Lung (tissue), 12 donors: ENCODE data around the gene FOXO6. TPM values are rescaled to one million over a fixed set of nuclear protein-coding genes. Genes with fewer than 3 reads are reported as not detected.

ENCODE experiments used
- ATAC-seq: fragments of 200-7000 bp; cut with Tn5 transposase; one replicate; pipeline ENCODE4 v1.9.1; 2020; ENCODE audit warnings: moderate number of reproducible peaks; ENCODE audit not compliant: insufficient read depth, low FRiP score
- DNase-seq, 3 donors: peaks; one replicate each; pipeline ENCODE4 v3.0.0-alpha.2; 2013 to 2017
- H3K27ac ChIP-seq, 2 donors: one replicate each; pipeline ENCODE4 v1.5.1; 2013; ENCODE audit warnings: mild to moderate bottlenecking in 2 of 2, moderate library complexity in 2 of 2, control low read depth in 1 of 2, inconsistent platforms in 1 of 2, low read depth in 1 of 2, low read length in 1 of 2
- H3K27me3 ChIP-seq, 3 donors: one replicate each; pipeline ENCODE4 v1.5.1; 2013; ENCODE audit warnings: low read length in 2 of 3; ENCODE audit not compliant: control insufficient read depth in 3 of 3, insufficient read depth in 3 of 3
- H3K36me3 ChIP-seq, 4 donors: one replicate each; pipeline ENCODE4 v1.5.1; 2013; ENCODE audit warnings: low read length in 4 of 4, mild to moderate bottlenecking in 1 of 4, moderate library complexity in 1 of 4; ENCODE audit not compliant: control insufficient read depth in 4 of 4, insufficient read depth in 4 of 4
- H3K4me1 ChIP-seq, 5 donors: one replicate each; pipeline ENCODE4 v1.5.1; 2013; ENCODE audit warnings: low read length in 5 of 5, mild to moderate bottlenecking in 2 of 5, moderate library complexity in 1 of 5; ENCODE audit not compliant: control insufficient read depth in 5 of 5, insufficient read depth in 5 of 5
- H3K4me3 ChIP-seq: one replicate; pipeline ENCODE4 v1.5.1; 2013; ENCODE audit warnings: mild to moderate bottlenecking, control low read depth, moderate library complexity
- H3K9ac ChIP-seq, 2 donors: one replicate each; pipeline ENCODE4 v1.5.1; 2013; ENCODE audit warnings: low read length in 2 of 2, control low read depth in 1 of 2; ENCODE audit not compliant: insufficient read depth in 1 of 2
- H3K9me3 ChIP-seq, 4 donors: one replicate each; pipeline ENCODE4 v1.5.1; 2013; ENCODE audit warnings: low read length in 3 of 4, mild to moderate bottlenecking in 1 of 4, moderate library complexity in 1 of 4; ENCODE audit not compliant: control insufficient read depth in 4 of 4, insufficient read depth in 3 of 4
- WGBS, 2 donors: extraction: QIAGEN DNeasy Blood & Tissue Kit; methylation state at CpG; one replicate each; pipeline ENCODE4 v1.1.7; 2013; 5-methylcytosine and 5-hydroxymethylcytosine counted together
- polyA plus RNA-seq, 2 donors: library from polyadenylated mRNA; stranded (reverse); fragments of 200-250 nt; gene quantifications; one replicate each; pipeline ENCODE4 v1.2.1, GENCODE V29; 2013
- total RNA-seq, 2 donors: library from RNA; depleted of rRNA in 1 of 2; stranded (reverse); fragments of >200 nt in 1 of 2; gene quantifications; one replicate each; pipeline ENCODE4 v1.2.1, GENCODE V29; 2014 to 2021
- TF ChIP-seq, protein P1 (sequence below): IDR thresholded peaks from 2 replicates; pipeline ENCODE4 v1.5.1; 2012; ENCODE audit warnings: mild to moderate bottlenecking; ENCODE audit errors: control extremely low read depth, extremely low read depth
- donor health status: control.
- donor health status: control.
- donor health status: Bipolar disorder and iron deficiency.
- donor health status: healthy.
- donor health status: DM: yes; HTN: yes; CAD: no.

The FOXO6 gene
- total and polyA plus RNA-seq, 4 donors: 0.22 to 2.9 (median 0.86) TPM

DNA sequence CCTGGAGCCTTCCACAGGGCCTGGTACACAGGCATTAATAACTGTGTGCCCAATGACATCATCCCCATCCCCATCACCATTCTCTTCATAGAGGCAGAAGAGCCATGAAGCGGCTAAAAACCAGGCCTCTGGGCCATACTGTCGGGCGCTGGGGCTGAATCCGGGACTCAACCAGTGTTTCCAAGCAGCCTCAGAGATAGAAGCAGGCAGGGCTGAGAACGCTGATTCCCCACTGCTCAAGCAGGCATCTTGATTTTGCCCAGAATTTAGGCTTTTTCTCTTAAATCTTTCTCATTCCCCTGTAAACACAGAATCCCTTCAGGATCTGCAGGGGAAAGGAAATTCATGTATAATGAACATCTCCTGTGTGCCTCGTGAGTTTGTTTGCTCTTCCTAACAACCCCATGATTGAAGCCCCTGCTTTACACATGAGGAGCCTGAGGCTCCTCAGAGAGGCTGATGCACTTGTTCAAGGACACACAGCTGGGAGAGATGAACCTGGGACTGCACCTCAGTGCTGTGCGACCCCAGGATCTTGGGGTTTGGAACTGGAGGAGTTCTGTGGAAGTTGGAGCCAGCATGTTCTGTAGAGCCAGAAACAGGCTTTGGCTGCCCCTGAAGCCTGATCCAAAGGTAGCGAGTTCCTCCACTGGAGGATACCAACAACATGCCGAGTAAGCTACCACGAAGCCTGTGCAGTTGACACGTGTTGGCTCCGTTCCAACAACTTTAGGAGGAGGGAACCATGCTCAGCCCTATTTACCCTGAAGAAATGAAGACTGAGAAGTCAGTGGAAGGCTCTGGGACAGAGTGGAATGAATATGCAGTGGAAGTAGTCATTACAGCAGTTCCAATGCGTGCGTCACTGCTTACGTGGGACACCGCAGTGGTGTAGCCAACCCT is 67.8 kb downstream of the FOXO6 start:
- no peak overlapping the region for H3K9ac ChIP-seq
- WGBS, 2 donors: 83 to 84% methylated on average over 16 of the region's 16 CpGs
- no peak for ATAC-seq

DNA sequence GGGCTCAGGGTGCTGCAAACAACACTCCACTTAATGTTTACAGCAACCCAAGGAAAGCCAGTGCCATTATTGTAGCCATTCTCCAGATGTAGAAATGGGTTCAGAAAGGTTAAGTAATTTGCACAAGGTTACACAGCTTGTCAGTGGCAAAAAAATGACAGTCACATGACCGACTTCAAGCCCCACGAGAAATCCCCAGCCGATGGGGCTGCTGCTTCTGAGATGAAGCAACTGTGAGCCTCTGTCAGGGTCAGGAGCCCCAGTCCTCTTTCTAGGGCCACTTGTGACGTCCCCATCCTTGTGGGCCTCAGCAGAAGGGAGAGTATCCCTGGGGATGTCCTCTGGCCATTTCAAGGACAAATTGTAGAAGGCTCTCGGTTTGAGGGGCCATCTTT is 68.4 kb downstream of the FOXO6 start:
- no peak for ATAC-seq
- H3K9ac ChIP-seq: no peak overlapping the region
- H3K27ac ChIP-seq: no peak overlapping the region
- no peaks in the 10 kb centered on the region for H3K9me3 ChIP-seq
- WGBS, 2 donors: 66 to 76% methylated on average over 5 of the region's 5 CpGs
- DNase-seq: no peak
- no peaks in the 10 kb centered on the region for H3K36me3 ChIP-seq
- H3K4me1 ChIP-seq: peaks cover 0 to 28% (median 9%) of the 10 kb centered on the region in 5 donors
- no peak overlapping the region for H3K4me3 ChIP-seq
- no peaks in the 10 kb centered on the region for H3K27me3 ChIP-seq
- TF ChIP-seq, protein P1, sequence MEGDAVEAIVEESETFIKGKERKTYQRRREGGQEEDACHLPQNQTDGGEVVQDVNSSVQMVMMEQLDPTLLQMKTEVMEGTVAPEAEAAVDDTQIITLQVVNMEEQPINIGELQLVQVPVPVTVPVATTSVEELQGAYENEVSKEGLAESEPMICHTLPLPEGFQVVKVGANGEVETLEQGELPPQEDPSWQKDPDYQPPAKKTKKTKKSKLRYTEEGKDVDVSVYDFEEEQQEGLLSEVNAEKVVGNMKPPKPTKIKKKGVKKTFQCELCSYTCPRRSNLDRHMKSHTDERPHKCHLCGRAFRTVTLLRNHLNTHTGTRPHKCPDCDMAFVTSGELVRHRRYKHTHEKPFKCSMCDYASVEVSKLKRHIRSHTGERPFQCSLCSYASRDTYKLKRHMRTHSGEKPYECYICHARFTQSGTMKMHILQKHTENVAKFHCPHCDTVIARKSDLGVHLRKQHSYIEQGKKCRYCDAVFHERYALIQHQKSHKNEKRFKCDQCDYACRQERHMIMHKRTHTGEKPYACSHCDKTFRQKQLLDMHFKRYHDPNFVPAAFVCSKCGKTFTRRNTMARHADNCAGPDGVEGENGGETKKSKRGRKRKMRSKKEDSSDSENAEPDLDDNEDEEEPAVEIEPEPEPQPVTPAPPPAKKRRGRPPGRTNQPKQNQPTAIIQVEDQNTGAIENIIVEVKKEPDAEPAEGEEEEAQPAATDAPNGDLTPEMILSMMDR: no peak

More for the DNA sequence above, 67.8 kb downstream of the FOXO6 start:
- peaks cover 0 to 28% (median 9%) of the 10 kb centered on the region in 5 donors for H3K4me1 ChIP-seq
- TF ChIP-seq, protein P1: no peak
- no peaks in the 10 kb centered on the region for H3K27me3 ChIP-seq
- H3K36me3 ChIP-seq: no peaks in the 10 kb centered on the region
- no peak overlapping the region for H3K4me3 ChIP-seq
- no peak overlapping the region for H3K27ac ChIP-seq
- no peak for DNase-seq
- H3K9me3 ChIP-seq: no peaks in the 10 kb centered on the region

DNA sequence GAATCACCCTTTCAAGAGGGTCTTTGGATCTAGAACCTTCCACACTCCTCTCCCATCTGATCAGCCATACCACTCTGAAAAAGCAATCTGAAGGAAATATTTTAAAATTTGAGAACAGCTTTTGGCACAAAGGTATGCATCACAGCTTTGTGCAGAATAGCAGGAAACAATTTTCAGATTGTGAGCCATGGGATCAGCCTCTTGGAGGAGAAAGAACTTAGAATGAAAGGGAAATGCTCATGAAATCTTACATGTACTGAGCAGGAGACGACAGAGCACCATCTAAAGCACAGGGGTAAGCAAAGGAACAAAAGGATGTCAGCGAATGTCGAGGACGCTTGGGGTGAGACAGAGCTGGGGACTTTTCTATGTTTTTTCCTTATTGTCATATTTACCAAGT is 68.8 kb downstream of the FOXO6 start:
- TF ChIP-seq, protein P1: no peak
- H3K36me3 ChIP-seq: no peaks in the 10 kb centered on the region
- H3K4me1 ChIP-seq: peaks cover 0 to 28% (median 9%) of the 10 kb centered on the region in 5 donors
- WGBS, 2 donors: 89 to 91% methylated on average over 4 of the region's 4 CpGs
- DNase-seq (no peak), ATAC-seq (no peak)
- H3K27ac ChIP-seq: no peak overlapping the region
- H3K27me3 ChIP-seq: no peaks in the 10 kb centered on the region
- no peak overlapping the region for H3K9ac ChIP-seq
- no peak overlapping the region for H3K4me3 ChIP-seq
- H3K9me3 ChIP-seq: no peaks in the 10 kb centered on the region
